K562 (cell line): ENCODE data around the gene TOR1AIP1. TPM values are rescaled to one million over a fixed set of nuclear protein-coding genes. Genes with fewer than 3 reads are reported as not detected.

ENCODE experiments used
- CTBP1 ChIP-seq: fragments of 450-650 bp; IDR thresholded peaks from 2 replicates; pipeline ENCODE4 v1.6.1; 2016; ENCODE audit warnings: borderline replicate concordance
- FOXK2 ChIP-seq, 2 experiments: fragments of 450-650 bp; IDR thresholded peaks in 1 of 2; conservative IDR thresholded peaks in 1 of 2; 2 replicates each; pipeline ENCODE4 v1.6.1; 2016; ENCODE audit warnings: low read depth in 2 of 2, mild to moderate bottlenecking in 1 of 2
- HIVEP1 ChIP-seq: fragments of 250-450 bp; sonication (Bioruptor Pico); IDR thresholded peaks from 2 replicates; pipeline ENCODE4 v1.4.0; 2020; ENCODE audit warnings: mild to moderate bottlenecking
- HOXB6 ChIP-seq: fragments of 250-450 bp; sonication (Bioruptor Pico); IDR thresholded peaks from 2 replicates; pipeline ENCODE4 v1.5.1; 2022; ENCODE audit warnings: mild to moderate bottlenecking, borderline replicate concordance
- MTA1 ChIP-seq: fragments of 450-650 bp; IDR thresholded peaks from 2 replicates; pipeline ENCODE4 v1.6.1; 2017; ENCODE audit warnings: borderline replicate concordance
- ZFP1 ChIP-seq: fragments of 450-650 bp; formaldehyde crosslinking; IDR thresholded peaks from 2 replicates; pipeline ENCODE4 v1.4.0; 2020; ENCODE audit warnings: mild to moderate bottlenecking, mixed read lengths
- ZNF324 ChIP-seq: fragments of 250-450 bp; sonication (Bioruptor Pico); IDR thresholded peaks from 2 replicates; pipeline ENCODE4 v1.4.0; 2020; ENCODE audit warnings: mild to moderate bottlenecking
- polyA plus RNA-seq, 8 experiments: library from polyadenylated mRNA; depleted of rRNA in 4 of 8; stranded (reverse) in 5 of 8; unstranded in 3 of 8; fragments of >200 nt; fragmentation: Nextera tagmentation in 2 of 8; fragmentation: Illumina TruSeq in 1 of 8; extraction: Ambion mirVana in 2 of 8; extraction: Trizol in 1 of 8; gene quantifications; 2 replicates each; pipeline versions ENCODE4 v1.2.1 to v1.2.3, GENCODE V29; 2011 to 2014; ENCODE audit warnings: inconsistent platforms in 1 of 8, missing spikeins in 1 of 8
- total RNA-seq, 7 experiments: library from RNA; depleted of rRNA in 6 of 7; stranded (reverse); fragments of >200 nt in 6 of 7; fragmentation: Illumina TruSeq in 2 of 7; extraction: Trizol in 2 of 7; gene quantifications; 2 replicates each; pipeline versions ENCODE4 v1.2.1 to v1.2.3, GENCODE V29; 2011 to 2021; ENCODE audit warnings: low replicate concordance in 1 of 7
- TF ChIP-seq, protein P1 (sequence below): fragments of 450-650 bp; IDR thresholded peaks from 2 replicates; pipeline ENCODE4 v1.6.1; 2016; ENCODE audit warnings: mild to moderate bottlenecking, moderate library complexity
- TF ChIP-seq, protein P2 (sequence below), 3 experiments: fragments of 200-800 bp in 1 of 3; fragments of 250-450 bp in 1 of 3; fragments of 450-650 bp in 1 of 3; sonication (Bioruptor Pico) in 1 of 3; sonication (Bioruptor generic) in 1 of 3; formaldehyde crosslinking in 1 of 3; IDR thresholded peaks; 2 replicates each; pipeline versions ENCODE4 v1.6.1 to v1.8.0; 2016 to 2022; ENCODE audit warnings: mild to moderate bottlenecking in 2 of 3, missing genetic modification characterization in 2 of 3, missing compliant biosample characterization in 1 of 3, moderate library complexity in 1 of 3
- TF ChIP-seq, protein P3 (sequence below): fragments of 450-650 bp; IDR thresholded peaks from 2 replicates; pipeline ENCODE4 v1.7.0; 2016; ENCODE audit warnings: borderline replicate concordance

The TOR1AIP1 gene
- total and polyA plus RNA-seq, 9 of the 15 experiments (the other 6 are each of a cell fraction or from before 2014, with no cell fraction given), result 18.1 to 46.9 (median 35.5) TPM

DNA sequence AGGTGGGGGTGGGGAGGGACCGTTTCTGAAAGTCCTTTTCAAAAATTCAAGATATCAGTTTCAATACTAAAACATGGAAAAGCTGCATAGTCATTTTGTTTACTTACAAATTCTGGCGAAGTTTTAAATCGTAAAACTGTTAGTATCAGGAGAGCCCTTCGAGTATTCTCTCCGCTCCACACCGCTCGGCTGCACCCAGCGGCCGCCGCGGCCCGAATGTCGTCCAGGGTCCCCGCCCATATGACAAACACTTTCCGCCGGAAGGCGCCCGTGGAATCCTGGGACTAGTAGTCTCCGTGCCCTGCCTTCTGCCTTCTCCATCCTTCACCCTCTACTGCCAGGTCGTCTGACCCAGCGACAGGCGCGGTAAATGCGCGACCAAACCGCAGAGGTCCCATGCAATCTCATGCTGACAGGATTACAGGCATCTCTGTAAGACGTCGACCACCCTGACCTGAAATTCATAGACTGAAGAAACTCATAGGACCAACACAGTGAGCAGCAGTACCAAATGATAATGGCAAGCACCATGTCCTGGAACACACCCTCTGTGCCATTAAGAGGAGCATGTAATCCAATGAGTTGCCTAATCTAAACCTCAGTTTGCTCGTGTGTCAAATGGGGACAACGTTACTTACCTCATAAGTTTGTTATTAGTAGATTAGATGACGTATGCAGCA lies 4.4 kb upstream of the TOR1AIP1 start, which contains the start of gene TOR1AIP2 (continued):
- TF ChIP-seq, protein P1, sequence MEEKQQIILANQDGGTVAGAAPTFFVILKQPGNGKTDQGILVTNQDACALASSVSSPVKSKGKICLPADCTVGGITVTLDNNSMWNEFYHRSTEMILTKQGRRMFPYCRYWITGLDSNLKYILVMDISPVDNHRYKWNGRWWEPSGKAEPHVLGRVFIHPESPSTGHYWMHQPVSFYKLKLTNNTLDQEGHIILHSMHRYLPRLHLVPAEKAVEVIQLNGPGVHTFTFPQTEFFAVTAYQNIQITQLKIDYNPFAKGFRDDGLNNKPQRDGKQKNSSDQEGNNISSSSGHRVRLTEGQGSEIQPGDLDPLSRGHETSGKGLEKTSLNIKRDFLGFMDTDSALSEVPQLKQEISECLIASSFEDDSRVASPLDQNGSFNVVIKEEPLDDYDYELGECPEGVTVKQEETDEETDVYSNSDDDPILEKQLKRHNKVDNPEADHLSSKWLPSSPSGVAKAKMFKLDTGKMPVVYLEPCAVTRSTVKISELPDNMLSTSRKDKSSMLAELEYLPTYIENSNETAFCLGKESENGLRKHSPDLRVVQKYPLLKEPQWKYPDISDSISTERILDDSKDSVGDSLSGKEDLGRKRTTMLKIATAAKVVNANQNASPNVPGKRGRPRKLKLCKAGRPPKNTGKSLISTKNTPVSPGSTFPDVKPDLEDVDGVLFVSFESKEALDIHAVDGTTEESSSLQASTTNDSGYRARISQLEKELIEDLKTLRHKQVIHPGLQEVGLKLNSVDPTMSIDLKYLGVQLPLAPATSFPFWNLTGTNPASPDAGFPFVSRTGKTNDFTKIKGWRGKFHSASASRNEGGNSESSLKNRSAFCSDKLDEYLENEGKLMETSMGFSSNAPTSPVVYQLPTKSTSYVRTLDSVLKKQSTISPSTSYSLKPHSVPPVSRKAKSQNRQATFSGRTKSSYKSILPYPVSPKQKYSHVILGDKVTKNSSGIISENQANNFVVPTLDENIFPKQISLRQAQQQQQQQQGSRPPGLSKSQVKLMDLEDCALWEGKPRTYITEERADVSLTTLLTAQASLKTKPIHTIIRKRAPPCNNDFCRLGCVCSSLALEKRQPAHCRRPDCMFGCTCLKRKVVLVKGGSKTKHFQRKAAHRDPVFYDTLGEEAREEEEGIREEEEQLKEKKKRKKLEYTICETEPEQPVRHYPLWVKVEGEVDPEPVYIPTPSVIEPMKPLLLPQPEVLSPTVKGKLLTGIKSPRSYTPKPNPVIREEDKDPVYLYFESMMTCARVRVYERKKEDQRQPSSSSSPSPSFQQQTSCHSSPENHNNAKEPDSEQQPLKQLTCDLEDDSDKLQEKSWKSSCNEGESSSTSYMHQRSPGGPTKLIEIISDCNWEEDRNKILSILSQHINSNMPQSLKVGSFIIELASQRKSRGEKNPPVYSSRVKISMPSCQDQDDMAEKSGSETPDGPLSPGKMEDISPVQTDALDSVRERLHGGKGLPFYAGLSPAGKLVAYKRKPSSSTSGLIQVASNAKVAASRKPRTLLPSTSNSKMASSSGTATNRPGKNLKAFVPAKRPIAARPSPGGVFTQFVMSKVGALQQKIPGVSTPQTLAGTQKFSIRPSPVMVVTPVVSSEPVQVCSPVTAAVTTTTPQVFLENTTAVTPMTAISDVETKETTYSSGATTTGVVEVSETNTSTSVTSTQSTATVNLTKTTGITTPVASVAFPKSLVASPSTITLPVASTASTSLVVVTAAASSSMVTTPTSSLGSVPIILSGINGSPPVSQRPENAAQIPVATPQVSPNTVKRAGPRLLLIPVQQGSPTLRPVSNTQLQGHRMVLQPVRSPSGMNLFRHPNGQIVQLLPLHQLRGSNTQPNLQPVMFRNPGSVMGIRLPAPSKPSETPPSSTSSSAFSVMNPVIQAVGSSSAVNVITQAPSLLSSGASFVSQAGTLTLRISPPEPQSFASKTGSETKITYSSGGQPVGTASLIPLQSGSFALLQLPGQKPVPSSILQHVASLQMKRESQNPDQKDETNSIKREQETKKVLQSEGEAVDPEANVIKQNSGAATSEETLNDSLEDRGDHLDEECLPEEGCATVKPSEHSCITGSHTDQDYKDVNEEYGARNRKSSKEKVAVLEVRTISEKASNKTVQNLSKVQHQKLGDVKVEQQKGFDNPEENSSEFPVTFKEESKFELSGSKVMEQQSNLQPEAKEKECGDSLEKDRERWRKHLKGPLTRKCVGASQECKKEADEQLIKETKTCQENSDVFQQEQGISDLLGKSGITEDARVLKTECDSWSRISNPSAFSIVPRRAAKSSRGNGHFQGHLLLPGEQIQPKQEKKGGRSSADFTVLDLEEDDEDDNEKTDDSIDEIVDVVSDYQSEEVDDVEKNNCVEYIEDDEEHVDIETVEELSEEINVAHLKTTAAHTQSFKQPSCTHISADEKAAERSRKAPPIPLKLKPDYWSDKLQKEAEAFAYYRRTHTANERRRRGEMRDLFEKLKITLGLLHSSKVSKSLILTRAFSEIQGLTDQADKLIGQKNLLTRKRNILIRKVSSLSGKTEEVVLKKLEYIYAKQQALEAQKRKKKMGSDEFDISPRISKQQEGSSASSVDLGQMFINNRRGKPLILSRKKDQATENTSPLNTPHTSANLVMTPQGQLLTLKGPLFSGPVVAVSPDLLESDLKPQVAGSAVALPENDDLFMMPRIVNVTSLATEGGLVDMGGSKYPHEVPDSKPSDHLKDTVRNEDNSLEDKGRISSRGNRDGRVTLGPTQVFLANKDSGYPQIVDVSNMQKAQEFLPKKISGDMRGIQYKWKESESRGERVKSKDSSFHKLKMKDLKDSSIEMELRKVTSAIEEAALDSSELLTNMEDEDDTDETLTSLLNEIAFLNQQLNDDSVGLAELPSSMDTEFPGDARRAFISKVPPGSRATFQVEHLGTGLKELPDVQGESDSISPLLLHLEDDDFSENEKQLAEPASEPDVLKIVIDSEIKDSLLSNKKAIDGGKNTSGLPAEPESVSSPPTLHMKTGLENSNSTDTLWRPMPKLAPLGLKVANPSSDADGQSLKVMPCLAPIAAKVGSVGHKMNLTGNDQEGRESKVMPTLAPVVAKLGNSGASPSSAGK, result peak; percentile 33; the same call in 1 of the 2 replicates
- TF ChIP-seq, protein P2, sequence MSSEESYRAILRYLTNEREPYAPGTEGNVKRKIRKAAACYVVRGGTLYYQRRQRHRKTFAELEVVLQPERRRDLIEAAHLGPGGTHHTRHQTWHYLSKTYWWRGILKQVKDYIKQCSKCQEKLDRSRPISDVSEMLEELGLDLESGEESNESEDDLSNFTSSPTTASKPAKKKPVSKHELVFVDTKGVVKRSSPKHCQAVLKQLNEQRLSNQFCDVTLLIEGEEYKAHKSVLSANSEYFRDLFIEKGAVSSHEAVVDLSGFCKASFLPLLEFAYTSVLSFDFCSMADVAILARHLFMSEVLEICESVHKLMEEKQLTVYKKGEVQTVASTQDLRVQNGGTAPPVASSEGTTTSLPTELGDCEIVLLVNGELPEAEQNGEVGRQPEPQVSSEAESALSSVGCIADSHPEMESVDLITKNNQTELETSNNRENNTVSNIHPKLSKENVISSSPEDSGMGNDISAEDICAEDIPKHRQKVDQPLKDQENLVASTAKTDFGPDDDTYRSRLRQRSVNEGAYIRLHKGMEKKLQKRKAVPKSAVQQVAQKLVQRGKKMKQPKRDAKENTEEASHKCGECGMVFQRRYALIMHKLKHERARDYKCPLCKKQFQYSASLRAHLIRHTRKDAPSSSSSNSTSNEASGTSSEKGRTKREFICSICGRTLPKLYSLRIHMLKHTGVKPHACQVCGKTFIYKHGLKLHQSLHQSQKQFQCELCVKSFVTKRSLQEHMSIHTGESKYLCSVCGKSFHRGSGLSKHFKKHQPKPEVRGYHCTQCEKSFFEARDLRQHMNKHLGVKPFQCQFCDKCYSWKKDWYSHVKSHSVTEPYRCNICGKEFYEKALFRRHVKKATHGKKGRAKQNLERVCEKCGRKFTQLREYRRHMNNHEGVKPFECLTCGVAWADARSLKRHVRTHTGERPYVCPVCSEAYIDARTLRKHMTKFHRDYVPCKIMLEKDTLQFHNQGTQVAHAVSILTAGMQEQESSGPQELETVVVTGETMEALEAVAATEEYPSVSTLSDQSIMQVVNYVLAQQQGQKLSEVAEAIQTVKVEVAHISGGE (CRISPR knock-in tag; IDR thresholded peaks at IDR 0.05), result peak in 1 of 3 experiments; percentile 90; a peak in 4 of 6 replicates
- TF ChIP-seq ZFP1 (CRISPR knock-in tag) (no peak), FOXK2 (conservative IDR thresholded peaks at IDR 0.05 in 1 of 2, IDR thresholded peaks at IDR 0.05 in 1 of 2; ENCODE audit: low read depth in 2 of 2) (no peak), ZNF324 (CRISPR knock-in tag) (no peak), HIVEP1 (no peak), CTBP1 (peak; percentile 88), HOXB6 (CRISPR knock-in tag) (no peak; the same call in 1 of the 2 replicates), MTA1 (peak; percentile 91)
- TF ChIP-seq, protein P3, sequence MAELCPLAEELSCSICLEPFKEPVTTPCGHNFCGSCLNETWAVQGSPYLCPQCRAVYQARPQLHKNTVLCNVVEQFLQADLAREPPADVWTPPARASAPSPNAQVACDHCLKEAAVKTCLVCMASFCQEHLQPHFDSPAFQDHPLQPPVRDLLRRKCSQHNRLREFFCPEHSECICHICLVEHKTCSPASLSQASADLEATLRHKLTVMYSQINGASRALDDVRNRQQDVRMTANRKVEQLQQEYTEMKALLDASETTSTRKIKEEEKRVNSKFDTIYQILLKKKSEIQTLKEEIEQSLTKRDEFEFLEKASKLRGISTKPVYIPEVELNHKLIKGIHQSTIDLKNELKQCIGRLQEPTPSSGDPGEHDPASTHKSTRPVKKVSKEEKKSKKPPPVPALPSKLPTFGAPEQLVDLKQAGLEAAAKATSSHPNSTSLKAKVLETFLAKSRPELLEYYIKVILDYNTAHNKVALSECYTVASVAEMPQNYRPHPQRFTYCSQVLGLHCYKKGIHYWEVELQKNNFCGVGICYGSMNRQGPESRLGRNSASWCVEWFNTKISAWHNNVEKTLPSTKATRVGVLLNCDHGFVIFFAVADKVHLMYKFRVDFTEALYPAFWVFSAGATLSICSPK, result no peak
